RWPE1 (cell line): ENCODE results near the gene PDILT.
"Not testable (repeated sequence)": the region's sequence is repeated elsewhere in the genome, so short reads cannot be mapped to it uniquely, and the experiment has no call there.

ENCODE experiments used
- CTCF ChIA-PET: fragments of 350-600 bp; sonication (Branson Sonifier 250); formaldehyde crosslinking; extraction: SDS; loops from one replicate; lab custom pipeline; 2021; lab: Yijun Ruan, JAX
- POLR2A ChIA-PET: fragments of 400-600 bp; formaldehyde crosslinking; extraction: SDS; loops from one replicate; lab custom pipeline; 2020; ENCODE audit warnings: antibody characterized with exemption; ENCODE audit not compliant: low non-redundant PET; lab: Yijun Ruan, JAX
- DNase-seq: peaks from one replicate; pipeline ENCODE4 v3.0.0; 2012; ENCODE audit warnings: low spot score
- H3K27ac ChIP-seq: fragments of 450-650 bp; 2 replicates; pipeline ENCODE4 v1.5.1; 2017
- CTCF ChIP-seq: fragments of 450-650 bp; conservative IDR thresholded peaks from 2 replicates; pipeline ENCODE4 v1.5.1; 2017; ENCODE audit warnings: low read depth, mild to moderate bottlenecking

The PDILT gene

DNA sequence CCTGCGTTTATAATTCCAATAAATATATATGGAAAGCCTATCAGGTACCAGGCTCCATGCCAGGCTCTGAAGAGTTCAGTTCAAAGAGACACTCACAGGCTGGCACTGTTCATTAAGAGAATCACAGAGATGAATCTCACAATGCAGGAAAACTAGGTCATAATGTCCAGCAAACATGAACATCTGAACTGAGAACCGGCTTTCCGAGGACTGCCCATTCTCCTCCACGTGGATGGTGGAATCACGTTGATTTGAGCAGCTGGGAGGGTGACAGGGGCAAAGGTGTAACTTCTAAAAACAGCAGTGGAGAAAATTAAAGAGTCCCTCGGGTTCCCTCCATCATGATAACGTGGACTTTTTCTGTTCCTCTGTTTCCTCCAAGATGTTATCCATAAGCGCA, 87.4 kb downstream of the PDILT start:
- CTCF ChIA-PET: no interaction called here
- POLR2A ChIA-PET: no interaction called here
- no peak for TF ChIP-seq CTCF
- H3K27ac ChIP-seq: no peak overlapping the region
- DNase-seq: no peak

DNA sequence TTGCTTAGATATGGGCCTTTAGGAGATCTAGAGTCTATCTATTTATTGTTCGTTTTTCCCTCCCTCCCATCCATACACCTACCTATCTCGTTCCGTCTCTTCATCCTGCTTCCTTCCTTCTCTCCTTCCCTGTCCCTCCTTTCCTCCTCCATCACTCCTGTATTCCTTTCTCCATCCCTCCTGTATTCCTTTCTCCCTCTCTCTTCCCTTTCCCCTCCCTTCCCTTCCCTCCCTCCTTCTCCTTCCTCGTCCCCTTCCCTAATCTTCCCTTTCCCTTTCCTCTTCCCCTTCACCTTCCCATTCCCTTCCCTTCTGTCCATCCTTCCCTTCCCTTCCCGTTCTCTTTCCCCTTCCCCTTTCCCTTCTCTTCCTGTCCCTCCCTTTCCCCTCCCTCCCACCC, 87.8 kb downstream of the PDILT start:
- no peak for DNase-seq
- CTCF ChIA-PET: no interaction called here
- TF ChIP-seq CTCF: no peak
- POLR2A ChIA-PET: no interaction called here
- H3K27ac ChIP-seq: no peak overlapping the region

DNA sequence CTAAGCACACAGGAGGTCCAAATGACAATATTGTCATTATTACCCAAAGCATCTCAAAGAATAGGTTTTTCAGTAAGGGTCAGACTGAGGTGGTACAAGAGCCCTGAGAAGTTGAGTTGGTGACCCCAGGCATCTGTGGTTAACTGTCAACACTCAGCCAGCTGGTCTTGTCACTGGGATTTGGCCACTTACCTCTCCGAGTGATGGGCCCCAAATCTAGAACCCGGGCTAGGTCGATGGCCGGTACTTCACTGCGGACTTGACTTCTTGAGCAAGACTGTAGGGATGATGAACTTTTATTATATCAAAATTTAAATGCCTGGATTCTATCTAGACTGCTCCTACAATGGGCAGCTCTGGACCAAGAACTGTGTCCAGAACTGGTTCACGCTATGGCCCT, 88.8 kb downstream of the PDILT start:
- no peak for DNase-seq
- H3K27ac ChIP-seq: no peak overlapping the region
- ChIA-PET CTCF (no interaction called here), POLR2A (no interaction called here)
- no peak for TF ChIP-seq CTCF

GRCh38 chr16:20314575-20314974, 90.0 kb downstream of the PDILT start:
- DNase-seq: no peak
- no peak for TF ChIP-seq CTCF
- CTCF ChIA-PET: interaction anchor here (0.7 kb wide), 1 partner anchor 168 kb away, joined by 3 read pairs; no protein-coding TSS in a partner anchor
- POLR2A ChIA-PET: no interaction called here
- H3K27ac ChIP-seq: no peak overlapping the region

GRCh38 chr16:20313741-20314140, 90.8 kb downstream of the PDILT start:
- no peak for DNase-seq
- ChIA-PET CTCF (interaction anchor here (1.3 kb wide), 1 partner anchor 13 kb away, joined by 5 read pairs; no protein-coding TSS in a partner anchor), POLR2A (no interaction called here)
- no peak for TF ChIP-seq CTCF
- no peak overlapping the region for H3K27ac ChIP-seq

DNA sequence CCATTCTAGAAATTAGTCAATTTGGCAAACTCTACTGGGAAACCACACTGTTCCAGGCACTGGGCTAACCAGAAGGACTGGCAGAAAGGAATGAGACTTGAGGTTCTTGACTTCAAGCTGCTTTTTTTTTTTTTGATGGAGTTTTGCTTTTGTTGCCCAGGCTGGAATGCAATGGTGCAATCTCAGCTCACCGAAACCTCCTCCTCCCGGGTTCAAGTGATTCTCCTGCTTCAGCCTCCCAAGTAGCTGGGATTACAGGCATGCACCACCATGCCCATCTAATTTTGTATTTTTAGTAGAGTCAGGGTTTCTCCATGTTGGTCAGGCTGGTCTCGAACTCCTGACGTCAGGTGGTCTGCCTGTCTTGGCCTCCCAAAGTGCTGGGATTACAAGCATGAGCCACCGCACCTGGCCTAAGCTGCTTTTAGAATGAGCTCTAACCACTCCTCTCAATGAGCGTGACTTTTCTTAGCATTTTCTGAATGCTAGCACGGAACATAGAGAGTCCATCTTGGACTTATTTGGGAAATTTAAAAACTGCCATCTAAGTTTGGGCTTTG, 91.9 kb downstream of the PDILT start:
- H3K27ac ChIP-seq, POLR2A ChIA-PET, DNase-seq, CTCF ChIA-PET: not testable (repeated sequence)

DNA sequence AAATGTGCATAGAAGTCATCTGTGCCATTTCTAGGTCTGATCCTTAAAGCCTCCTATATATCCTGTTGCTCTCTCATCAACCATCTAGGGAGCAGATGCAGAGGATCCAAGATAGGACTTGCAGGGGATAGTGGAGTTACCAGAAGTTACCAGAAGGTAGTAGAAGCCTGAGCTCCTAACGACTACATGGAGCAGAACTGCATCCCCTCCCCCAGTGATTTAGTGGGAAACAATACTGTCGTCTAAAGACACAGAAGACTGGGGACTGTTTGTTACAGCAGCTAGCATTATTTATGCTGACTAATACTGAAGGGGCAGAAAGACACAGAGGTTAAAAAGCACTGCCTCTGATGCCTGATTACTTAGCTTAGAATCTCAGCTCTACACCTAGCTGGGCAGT, 93.0 kb downstream of the PDILT start:
- no peak overlapping the region for H3K27ac ChIP-seq
- CTCF ChIA-PET: no interaction called here
- DNase-seq: no peak
- POLR2A ChIA-PET: no interaction called here
- no peak for TF ChIP-seq CTCF
